GM21737 (cell line): ENCODE results near the gene GCSAM.

ENCODE experiments used
- ATAC-seq: cut with Tn5 transposase; IDR thresholded peaks from one replicate; pipeline ENCODE4 v1.9.1; 2021; ENCODE audit warnings: mild to moderate bottlenecking, moderate library complexity; ENCODE audit not compliant: unreplicated experiment

GCSAM gene

DNA sequence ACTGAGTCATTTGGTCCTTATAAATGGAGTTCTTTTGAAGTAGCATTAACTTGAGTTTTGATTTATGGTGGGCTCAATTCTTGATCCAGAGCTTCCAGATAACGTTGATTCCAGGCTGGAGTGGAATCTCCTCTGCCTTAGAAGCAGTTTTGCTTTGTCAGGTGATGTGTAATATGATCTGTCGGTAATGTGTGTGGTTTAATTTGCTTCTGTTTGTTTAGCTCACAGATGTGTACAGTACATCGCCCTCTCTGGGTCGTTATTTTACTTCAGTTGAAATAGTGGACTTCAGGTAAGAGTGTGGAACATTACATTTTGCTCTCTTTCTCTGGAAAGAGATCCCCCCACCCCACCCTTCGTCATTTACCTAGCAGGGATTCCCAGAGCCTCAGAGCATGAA is 23.7 kb downstream of the GCSAM start:
- no peak for ATAC-seq

DNA sequence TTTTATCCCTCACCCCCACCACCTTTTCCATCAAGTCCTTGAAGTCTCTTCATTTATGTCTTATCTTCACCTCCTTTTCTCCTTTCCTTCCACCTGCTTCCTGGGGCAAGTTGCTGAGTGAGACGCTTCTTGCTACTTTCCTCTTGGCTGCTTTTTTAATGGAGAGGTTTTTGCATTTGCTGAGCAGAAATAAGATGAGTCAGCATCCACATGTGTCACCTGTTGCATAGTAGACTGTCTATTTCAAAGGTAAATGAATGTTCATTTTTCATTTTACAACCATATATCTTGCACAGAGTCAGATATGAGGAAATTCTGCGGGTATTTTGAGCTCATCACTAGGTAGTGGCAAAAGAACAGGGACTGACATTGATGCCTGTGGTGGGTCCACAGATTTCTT is 28.3 kb downstream of the GCSAM start:
- ATAC-seq = no peak

DNA sequence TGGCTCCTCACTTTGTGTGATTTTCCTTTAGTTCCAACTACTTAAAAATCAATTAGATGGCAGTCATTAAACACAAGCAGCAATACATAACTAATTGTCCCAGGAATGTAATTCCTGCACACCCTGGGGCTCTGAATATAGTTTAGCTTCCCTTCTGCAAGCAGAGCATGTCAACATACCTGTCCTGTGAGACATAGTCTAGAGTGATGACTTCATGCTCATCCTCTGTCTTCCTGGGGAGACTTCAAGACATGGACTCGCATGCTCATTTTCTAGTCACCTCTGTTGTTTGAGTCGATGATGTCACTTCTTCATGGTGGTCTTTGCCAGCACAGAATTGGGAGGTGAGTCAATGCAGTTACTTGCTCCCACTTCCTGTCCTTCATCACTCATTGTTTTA is 31.1 kb downstream of the GCSAM start:
- no peak for ATAC-seq

DNA sequence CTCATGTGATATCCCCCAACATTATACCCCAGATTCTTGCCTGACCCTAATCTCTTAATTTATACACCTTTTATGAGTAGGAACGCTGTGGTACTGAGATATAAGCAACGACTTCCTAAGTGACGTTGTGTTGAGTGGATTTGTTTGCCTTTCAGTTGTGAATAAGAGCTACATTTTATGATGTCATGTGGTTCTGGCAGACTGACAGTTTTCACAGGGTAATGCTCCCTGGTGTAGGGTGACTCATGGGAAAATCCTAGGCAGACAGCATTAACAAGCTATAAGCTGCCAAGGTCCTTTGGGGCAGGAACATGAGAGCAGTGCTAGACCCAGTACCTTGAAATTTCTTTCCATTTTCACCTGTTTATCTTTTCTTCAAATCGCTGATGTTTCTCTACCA is 35.7 kb downstream of the GCSAM start:
- ATAC-seq = no peak

DNA sequence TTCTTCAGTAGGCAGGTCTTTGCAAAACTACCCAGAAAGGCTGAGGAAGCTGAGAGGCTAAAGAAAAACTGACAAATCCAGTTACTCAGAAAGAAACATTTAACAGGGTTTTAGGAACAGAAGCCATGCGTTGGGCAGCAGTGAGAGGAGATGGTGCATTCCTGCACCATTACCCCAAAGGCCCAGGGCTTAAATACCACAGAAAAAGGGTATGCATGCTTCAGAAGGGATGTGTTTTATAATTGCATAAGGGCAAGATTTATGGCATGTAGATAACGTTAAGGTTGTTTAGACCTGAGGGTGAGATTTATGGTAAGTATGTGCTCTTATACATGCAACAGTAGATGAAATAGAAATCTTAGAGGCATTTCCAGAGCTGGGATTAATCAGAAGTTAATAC is 36.9 kb downstream of the GCSAM start:
- ATAC-seq = no peak

DNA sequence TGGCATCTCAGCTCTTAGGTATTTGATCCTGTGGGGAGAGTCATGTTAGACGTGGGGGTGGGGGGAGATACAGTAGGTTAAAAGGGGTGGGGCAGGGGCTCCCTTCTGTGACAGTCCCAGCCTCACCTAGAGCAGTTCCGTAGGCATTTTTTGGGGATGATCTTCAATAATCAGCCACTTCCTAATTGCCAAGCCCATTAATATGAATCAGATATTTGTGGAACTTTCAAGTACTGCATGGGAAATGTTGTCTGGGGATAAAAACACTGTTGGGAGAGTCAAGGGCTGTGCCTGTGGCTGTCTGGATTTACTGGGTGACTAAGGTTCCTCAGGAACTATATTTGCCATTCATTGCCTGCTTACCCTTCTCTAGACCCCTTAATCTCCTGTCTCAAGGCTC is 37.3 kb downstream of the GCSAM start:
- no peak for ATAC-seq

DNA sequence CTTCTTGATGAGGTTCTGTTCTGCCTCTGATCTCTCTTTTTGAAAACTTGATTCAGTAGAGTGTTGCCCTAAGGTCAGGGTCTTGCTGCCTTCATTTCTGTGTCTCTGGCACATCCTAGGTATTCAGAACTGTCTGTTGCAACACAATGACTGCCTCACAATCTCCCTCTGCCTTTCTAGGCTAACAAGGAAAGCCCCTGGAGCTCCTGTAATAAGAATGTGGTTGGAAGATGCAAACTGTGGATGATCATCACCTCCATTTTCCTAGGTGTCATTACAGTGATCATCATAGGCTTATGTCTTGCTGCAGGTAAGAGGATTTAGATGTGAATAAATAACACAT is 39.9 kb downstream of the GCSAM start:
- no peak for ATAC-seq

DNA sequence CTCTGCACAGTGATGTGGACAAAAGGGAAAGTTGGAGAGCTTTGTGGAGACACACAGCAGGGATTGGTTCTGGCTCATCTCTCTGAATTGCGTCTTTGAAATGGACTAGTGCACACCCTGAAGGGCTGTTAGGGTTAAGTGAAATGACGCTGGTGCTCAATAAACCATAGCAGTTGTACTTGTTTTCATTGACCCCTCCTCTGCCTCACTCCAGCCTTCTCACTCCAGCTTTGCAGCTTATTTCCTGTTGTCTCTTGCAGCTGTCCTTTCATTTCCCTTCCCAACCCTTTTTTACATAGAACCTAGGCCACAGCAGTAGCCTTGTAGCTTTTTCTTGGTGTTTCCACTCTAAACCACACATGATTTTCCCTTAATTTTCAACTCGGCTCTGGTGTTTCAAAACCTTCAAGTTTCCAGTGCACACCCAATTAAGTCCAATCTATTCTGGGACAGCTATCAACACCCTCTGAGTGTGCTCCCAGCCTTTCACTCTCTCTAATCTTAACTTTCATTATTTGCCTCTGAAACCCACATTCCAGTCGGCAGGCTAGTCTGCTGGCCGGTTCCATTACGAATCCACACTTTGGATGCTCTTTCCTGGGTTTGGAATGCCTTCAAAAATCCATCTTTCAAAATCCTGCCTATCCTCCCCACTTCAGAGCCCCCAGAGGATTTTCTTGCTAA is 40.4 kb downstream of the GCSAM start:
- ATAC-seq = peak; percentile 69

DNA sequence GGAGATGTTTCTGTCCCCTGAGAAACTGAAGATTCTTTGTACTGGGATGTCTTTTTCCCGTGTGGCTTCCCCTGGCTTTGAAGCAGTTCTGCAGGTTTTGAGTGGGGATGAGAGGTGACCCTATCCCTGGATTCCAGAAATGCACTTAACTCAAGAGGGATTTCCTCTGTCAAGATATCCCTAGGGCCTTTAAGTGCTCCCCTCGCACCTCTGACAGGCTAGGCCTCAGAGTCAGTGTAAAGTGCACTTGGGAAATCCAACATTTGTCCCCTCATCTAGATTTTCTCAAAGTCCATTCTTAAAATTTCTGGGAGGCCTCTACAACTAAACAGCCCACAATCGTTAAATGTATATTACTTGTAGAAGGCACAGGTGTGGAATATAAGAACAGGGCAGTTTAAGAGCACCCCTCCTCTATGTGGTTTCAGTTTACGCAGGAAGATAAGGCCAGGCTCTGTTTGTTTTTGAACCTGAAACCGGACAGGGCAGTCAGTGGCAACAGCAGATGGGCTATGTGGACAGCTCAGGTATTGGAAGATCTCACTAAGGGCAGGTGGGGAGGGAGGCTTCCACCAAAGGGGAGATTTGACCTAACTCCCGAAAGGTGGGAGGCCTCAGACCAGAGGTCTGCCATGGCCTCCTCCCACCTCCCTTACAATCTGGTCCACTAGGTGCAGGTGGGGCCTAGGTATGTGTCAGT is 42.0 kb downstream of the GCSAM start:
- ATAC-seq = no peak

DNA sequence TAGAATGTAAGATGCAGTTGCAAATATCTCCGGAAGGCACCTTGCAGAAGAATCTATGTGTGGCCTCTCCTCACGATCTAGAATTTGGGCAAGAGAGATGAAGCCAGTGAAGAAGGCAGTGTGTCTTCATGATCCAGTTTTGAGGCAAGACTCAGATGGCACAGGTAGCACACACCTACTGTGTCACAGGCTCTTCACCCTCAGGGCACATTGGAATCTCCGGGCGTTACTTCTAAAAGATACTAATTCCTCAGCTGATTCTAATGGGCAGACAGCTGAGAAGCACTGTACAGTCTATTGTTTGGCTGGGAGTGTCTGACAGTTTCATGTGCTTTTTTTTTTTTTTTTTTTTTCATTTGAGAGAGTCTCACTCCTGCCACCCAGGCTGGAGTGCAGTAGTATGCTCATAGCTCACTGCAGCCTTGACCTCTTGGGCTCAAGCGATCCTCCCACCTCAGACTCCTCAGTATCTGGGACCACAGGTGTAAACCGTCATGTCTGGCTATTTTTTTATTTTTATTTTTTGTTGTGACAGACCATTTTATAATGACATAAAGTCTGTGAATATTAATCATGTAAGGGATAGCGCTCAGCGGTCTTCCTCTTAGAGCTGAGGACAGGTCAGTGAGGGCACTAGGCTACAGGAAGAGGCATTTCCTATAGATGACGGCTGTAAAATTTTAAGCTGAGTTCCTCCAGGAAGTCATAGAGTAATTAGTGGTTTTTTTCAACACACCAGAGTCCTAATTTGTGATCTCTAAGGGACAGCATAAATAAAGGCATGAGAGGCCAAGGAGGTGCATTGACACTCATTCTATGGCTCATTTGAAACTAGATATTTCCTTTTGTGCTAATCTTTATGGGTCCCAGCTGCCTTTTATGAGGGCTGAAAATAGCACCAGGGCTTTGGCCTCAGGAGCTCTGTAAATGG is 42.8 kb downstream of the GCSAM start:
- no peak for ATAC-seq

DNA sequence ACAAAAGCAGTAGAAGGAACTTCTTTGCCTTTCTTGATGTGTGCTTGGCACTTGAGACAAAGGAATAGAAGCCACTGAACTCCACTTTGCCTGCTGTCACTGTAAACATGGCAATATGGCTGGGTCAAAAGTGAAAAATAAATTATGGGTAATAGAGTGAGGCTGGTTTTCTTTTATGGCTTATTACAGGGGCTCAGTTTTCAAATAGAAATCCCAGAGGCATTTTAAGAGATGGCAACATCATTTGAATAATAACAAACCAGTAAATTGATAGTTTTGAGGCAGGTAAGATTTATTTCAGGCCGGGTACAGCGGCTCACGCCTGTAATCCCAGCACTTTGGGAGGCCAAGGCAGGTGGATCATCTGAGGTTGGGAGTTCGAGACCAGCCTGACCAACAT is 44.1 kb downstream of the GCSAM start:
- no peak for ATAC-seq

DNA sequence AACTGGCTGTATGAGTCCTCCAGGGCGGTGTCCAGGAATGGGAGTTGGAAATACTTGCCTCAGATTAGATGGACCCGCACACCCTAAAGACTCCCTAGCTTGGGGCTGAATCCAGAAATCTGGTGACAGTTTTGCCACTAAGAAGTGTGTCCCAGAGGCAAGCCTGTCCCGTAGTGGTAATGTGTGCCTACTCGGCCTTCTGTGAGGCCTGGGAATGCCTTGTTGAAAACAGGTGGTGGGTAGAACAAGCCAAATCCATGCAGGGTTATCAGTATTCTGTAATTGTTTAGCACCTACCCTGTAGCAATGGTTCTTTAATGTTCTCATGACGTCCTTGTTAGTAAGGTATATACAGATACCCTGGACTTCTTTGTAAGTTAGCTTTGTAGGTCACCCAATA is 45.3 kb downstream of the GCSAM start:
- ATAC-seq = no peak

DNA sequence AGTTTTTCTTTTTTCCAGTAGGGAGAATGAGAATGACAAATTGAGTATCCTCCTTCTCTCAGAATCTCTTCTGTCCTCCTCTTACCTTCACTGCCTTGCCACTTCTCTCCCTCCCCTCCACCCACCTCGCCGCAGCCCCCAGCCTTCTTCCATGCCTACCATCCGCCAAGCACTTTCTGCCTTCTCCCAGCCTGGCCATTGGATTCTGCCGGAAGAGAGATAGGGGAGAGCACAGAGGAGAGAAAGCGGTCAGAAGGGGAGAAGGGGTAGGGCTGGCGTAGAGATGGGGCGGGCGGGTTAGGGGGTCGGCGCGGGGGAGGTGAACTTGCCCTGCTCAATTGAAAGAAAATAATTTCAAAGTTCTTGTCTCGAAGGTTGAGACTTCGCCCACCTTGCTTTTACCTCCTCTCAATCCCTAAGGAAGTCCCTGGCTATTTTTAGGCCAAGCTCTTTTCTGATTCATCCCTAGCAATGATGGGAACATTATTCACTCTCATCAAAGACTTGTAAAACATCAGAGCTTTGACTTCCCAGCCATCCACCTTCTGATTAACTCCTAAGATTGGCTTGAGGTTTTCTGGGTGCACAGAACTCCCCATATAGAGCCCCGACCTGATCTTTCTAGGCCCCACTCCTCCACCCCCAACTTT is 46.0 kb downstream of the GCSAM start:
- ATAC-seq = no peak

DNA sequence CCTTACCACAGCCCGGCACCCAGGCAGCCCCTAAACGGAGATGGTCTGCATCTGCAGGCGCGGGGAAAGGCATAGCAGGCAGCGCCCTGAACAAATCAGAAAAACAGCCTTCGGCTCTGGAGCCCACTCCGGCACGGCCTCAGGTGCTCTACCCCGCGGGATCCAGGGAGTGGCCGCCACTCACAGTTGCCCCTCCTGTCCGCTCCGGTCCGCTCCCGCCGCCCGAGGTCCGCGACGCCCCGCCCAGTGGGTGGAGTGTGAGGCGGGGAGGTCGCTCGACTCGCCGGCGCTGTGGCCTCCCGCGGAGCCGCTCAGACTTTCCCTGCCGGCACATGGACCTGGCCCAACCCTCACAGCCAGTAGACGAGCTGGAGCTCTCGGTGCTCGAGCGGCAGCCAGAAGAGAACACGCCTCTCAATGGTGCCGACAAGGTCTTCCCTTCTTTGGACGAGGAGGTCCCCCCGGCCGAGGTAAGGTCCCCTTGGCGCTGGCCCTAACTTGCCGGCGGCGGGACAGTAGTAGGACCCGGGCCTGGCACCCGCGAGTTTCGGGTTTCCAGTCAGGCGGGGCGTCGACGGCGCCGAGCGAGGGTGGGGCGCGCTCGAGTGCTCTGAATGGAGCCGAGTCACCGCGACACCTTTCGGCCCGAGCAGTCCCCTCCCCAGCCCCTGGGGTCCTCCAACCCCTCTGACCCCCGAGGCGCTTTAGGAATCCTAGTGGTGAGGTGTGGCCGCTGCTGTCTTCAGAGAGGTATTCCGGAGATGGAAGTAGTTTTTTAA is 46.8 kb downstream of the GCSAM start, which contains the start of gene C3orf52:
C3orf52 (plus strand) TSS at position 314 of the 779 bp plus-strand sequence; CDS start at position 333, 19 bp downstream.
- peak; percentile 74 for ATAC-seq

DNA sequence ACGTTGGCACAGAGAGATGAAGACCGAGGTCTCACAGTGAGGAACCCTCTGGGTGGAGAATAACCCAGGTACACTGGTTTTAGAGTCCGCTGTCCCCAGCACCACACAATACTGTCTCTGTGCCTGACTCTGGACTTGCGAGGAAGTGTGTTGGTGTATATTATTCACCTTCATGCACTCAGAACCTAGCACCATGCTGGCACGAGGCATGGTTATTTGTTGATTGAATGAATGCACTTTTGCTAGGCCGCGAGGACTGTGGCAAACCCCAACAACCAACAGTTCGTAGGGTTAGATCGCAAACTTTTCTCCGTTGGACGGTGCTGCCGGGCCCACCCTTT is 47.3 kb downstream of the GCSAM start:
- no peak for ATAC-seq

DNA sequence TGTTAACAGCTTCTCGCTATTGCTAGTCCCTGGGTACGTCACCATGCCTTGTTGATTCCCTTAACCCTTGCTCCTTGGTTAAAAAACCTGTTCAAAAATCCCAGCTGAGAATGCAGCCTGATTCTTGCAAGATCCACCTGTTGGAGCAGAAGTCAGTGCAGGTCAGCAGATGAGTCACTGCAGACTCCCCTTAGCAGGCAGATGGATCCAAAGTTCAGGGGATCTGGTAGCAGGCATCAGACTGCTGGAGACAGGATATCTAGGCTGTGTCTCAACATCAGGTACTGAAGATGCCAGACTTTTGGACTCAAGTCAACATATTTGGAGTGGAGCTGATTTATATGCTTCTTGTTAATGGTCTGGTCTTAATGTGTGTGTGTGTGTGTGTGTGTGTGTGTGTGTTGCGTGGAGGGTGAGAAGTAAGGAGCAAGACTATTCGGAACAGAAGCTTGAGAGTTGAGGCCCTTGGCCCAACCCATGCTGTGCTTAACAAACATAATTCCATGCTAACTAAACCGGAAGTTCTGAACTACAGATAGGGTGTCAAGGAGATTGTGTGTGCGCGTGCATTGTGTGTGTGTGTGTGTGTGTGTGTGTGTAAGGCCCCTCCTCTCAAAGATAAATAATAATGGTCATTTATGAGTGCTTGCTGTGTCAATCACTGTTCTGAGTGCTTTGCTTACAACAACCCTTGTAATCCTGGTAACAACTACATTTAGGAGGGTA is 47.9 kb downstream of the GCSAM start:
- no peak for ATAC-seq

DNA sequence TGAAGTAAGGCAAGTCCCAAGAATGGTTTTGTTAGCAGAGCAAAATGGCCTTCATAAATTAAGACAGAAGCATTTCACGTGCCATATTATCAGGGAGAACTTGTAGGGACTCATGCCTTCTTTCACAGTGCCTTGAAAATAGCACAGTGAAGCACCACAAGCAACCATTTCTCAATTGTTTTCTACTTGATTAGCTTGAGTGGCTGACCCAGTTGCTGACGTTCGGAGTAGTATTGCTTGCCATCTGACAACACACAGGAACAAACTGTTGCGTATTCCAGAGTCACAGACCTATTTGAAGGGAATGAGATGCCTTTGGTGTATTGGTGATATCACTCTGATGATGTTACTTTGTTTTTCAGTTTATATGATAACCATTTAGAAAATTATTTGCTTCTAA is 49.8 kb downstream of the GCSAM start:
- no peak for ATAC-seq

DNA sequence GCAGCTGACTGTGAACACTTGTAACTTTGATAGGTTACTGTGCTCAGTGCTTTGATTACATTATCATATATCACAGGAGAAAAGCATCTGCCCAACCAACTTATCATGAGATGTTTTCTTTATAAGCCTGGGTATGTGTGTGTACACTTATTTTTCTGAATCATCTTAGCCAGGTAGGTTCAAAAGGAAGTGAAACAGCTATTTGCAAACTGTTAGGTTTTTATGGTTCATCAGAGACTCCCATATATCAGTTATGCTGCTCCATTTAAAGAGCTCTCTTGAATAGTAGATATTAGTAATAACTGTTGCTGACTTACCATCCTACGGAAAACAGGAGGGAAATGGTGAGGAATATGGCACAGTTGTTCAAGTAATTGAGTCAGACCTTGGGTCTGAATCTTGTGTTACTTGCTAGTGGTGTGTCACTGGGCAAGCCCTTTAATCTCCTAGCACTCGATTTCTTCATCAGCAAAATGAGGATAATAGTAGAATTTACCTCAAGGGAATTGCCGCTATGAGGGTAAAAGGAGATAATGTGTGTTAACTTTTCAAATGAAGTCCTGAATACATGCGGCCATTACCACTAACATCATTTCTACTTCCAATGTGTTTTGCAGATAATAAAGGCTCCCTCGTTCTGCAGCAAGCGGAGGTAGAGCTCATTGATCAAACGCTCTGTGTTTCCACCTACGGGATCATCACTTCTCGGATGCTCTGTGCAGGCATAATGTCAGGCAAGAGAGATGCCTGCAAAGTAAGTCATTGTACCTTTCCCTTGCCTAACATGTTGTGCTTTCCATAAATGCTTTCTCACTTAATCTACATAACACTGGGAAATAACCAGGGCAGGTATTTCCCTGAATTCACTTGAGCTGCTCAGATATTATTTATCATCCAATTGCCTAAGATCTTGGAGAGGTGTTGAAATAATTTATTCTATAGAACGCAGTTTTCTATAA is 54.6 kb downstream of the GCSAM start:
- no peak for ATAC-seq
